SU-DHL-6 (cell line): ENCODE results near the gene PPIP5K2.

Experiments
- H2AFZ ChIP-seq: fragments of 200-600 bp; sonication (generic); 2 replicates; pipeline ENCODE4 v1.6.1; 2014; ENCODE audit warnings: low read depth, mild to moderate bottlenecking, moderate library complexity, mixed read lengths, antibody characterized with exemption, low read length; ENCODE audit not compliant: severe bottlenecking
- H3F3A ChIP-seq: fragments of 200-600 bp; shearing (Covaris generic); 2 replicates; pipeline ENCODE4 v1.6.0; 2016; ENCODE audit warnings: antibody characterized with exemption, mild to moderate bottlenecking; ENCODE audit not compliant: insufficient read depth
- H3K27ac ChIP-seq: fragments of 200-600 bp; sonication (generic); 2 replicates; pipeline ENCODE4 v1.5.1; 2016; ENCODE audit warnings: low read depth, mild to moderate bottlenecking, low read length, moderate library complexity, mixed read lengths
- H3K27me3 ChIP-seq: fragments of 200-600 bp; sonication (generic), shearing (Covaris generic); 2 replicates; pipeline ENCODE4 v1.6.0; 2014; ENCODE audit warnings: mild to moderate bottlenecking, low read length
- H3K36me3 ChIP-seq: fragments of 200-600 bp; sonication (generic); 2 replicates; pipeline ENCODE4 v1.6.1; 2014; ENCODE audit warnings: mild to moderate bottlenecking, low read length, mixed read lengths
- H3K4me2 ChIP-seq: fragments of 300-600, 200-600 bp; shearing (Covaris generic), sonication (generic); 2 replicates; pipeline ENCODE4 v1.6.0; 2014; ENCODE audit warnings: low read length, low read depth, mild to moderate bottlenecking; ENCODE audit not compliant: poor library complexity, severe bottlenecking
- H3K4me3 ChIP-seq: fragments of 200-600 bp; sonication (generic); 2 replicates; pipeline ENCODE4 v1.5.1; 2014; ENCODE audit warnings: antibody characterized with exemption, low read length, mild to moderate bottlenecking, mixed read lengths; ENCODE audit not compliant: insufficient read depth, poor library complexity, severe bottlenecking
- H3K79me2 ChIP-seq: fragments of 200-600 bp; sonication (generic); 2 replicates; pipeline ENCODE4 v1.6.1; 2014; ENCODE audit warnings: mild to moderate bottlenecking, low read length, moderate library complexity; ENCODE audit not compliant: insufficient read depth
- H3K9ac ChIP-seq: fragments of 200-600 bp; sonication (generic); 2 replicates; pipeline ENCODE4 v1.7.0; 2014; ENCODE audit warnings: mild to moderate bottlenecking, low read length
- H3K9me2 ChIP-seq: fragments of 200-600 bp; sonication (generic); replicated peaks from 2 replicates; pipeline ENCODE4 v1.6.1; 2014; ENCODE audit warnings: low read length; ENCODE audit not compliant: insufficient read depth
- H3K9me3 ChIP-seq: fragments of 200-600 bp; sonication (generic); 2 replicates; pipeline ENCODE4 v1.6.1; 2014; ENCODE audit warnings: low read length, mixed read lengths; ENCODE audit not compliant: insufficient read depth
- H4K20me1 ChIP-seq: fragments of 200-600 bp; sonication (generic); 2 replicates; pipeline ENCODE4 v1.6.1; 2014; ENCODE audit warnings: low read depth, mild to moderate bottlenecking, antibody characterized with exemption, low read length, moderate library complexity, mixed read lengths
- CTCF ChIP-seq: fragments of 200-600 bp; sonication (generic); IDR thresholded peaks from one replicate; pipeline ENCODE4 v1.5.1; 2017; ENCODE audit warnings: antibody characterized with exemption, mild to moderate bottlenecking, low read length, moderate library complexity; ENCODE audit not compliant: insufficient read depth, poor library complexity, severe bottlenecking
- EZH2phosphoT487 ChIP-seq: fragments of 200-600 bp; sonication (generic), shearing (Covaris generic); conservative IDR thresholded peaks from 2 replicates; pipeline ENCODE4 v1.6.1; 2018; ENCODE audit warnings: mild to moderate bottlenecking, antibody characterized with exemption, low read length, moderate library complexity, mixed read lengths

The PPIP5K2 gene

GRCh38 chr5:103224118-103224893 is 104.2 kb downstream of the PPIP5K2 start:
- H4K20me1 ChIP-seq, result no peaks in the 10 kb centered on the region
- no peak overlapping the region for H3K27ac ChIP-seq
- no peaks in the 10 kb centered on the region for H3K36me3 ChIP-seq
- H2AFZ ChIP-seq, result peak overlapping the region; percentile 10
- no peak overlapping the region for H3K4me3 ChIP-seq
- no peaks in the 10 kb centered on the region for H3K79me2 ChIP-seq
- no peaks in the 10 kb centered on the region for H3K9me3 ChIP-seq
- TF ChIP-seq CTCF (peak; percentile 39), EZH2phosphoT487 (no peak)
- H3K9ac ChIP-seq, result no peak overlapping the region
- H3K27me3 ChIP-seq, result no peaks in the 10 kb centered on the region
- H3F3A ChIP-seq, result no peaks in the 10 kb centered on the region
- H3K4me2 ChIP-seq, result peak overlapping the region; percentile 26
- no peaks in the 10 kb centered on the region for H3K9me2 ChIP-seq

GRCh38 chr5:103224894-103225246 is 104.8 kb downstream of the PPIP5K2 start:
- Histone ChIP-seq H4K20me1 (no peaks in the 10 kb centered on the region), H3K27me3 (no peaks in the 10 kb centered on the region), H3K9me2 (no peaks in the 10 kb centered on the region), H3K27ac (no peak overlapping the region), H3K4me3 (no peak overlapping the region), H3K9ac (no peak overlapping the region), H2AFZ (no peak overlapping the region), H3K4me2 (no peak overlapping the region), H3K36me3 (no peaks in the 10 kb centered on the region), H3K9me3 (no peaks in the 10 kb centered on the region), H3K79me2 (no peaks in the 10 kb centered on the region), H3F3A (no peaks in the 10 kb centered on the region)
- TF ChIP-seq CTCF, result no peak
- no peak for TF ChIP-seq EZH2phosphoT487

GRCh38 chr5:103228061-103228460 is 108.0 kb downstream of the PPIP5K2 start:
- Histone ChIP-seq H3K4me2 (no peak overlapping the region), H3K36me3 (no peaks in the 10 kb centered on the region), H3K4me3 (no peak overlapping the region), H3K9ac (no peak overlapping the region), H3K79me2 (no peaks in the 10 kb centered on the region), H3K27me3 (no peaks in the 10 kb centered on the region), H4K20me1 (no peaks in the 10 kb centered on the region), H3K9me3 (no peaks in the 10 kb centered on the region), H3K9me2 (no peaks in the 10 kb centered on the region), H3F3A (no peaks in the 10 kb centered on the region), H3K27ac (no peak overlapping the region), H2AFZ (no peak overlapping the region)
- TF ChIP-seq EZH2phosphoT487, result no peak
- TF ChIP-seq CTCF, result no peak
